SIG-M5 (cell line): Measurements from ENCODE around the gene PTPRD.
"Not testable (repeated sequence)": the region's sequence is repeated elsewhere in the genome, so short reads cannot be mapped to it uniquely, and the experiment has no call there.

Source experiments
- DNase-seq: peaks from one replicate; lab custom pipeline; 2025; lab: John Stamatoyannopoulos, UW

The PTPRD gene

GRCh38 chr9:9963841-9964240 is 649.0 kb downstream of the PTPRD start:
- no peak for DNase-seq

DNA sequence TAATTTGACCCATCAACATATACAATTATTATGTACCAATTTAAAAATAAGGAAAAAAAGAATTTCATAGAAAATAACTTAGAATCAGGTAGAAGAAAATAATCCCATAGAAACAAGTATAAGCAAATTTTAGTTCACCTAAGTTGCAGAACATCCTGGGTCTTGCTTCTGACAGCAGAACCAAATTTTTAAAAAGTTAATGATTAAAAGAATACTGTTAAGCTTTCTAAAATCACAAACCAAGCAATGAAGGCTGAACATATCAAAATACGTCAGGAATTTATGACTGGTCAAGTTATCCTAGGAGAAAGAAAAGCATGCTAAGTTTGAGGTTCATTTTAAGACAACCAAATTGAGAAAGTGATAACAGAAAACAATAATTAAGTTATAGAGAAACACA is 650.9 kb downstream of the PTPRD start:
- DNase-seq, result no peak

GRCh38 chr9:9961487-9961886 is 651.3 kb downstream of the PTPRD start:
- DNase-seq, result no peak

DNA sequence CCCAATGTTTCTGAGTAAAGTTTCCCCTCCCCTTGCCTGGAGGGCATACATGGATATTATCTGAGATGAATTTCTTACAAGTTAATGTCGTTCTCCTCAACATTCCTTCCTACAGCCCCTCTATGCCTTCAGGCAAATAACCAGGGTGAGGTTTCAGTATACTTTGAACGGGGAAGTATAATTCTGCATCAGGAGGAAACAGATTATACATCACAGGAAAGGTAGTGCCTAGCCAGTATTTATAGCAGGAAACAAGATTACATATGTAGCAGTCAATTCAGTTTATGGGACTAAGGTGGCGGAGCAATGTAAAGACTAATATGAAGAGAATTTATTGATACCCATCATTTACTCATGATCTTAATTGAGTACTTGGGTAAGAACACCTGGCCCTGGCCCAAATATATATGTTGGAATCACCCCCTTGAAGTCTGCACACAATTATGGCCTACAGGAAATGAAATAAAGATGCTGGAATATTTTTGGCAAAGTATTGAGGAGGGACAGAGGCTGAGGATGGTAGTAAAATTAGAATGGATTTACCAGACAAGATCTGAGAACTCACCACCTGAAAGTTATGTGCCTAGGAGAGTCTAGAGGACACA is 661.1 kb downstream of the PTPRD start:
- DNase-seq, result no peak

- no peak for DNase-seq
Measured at GRCh38 chr9:9950813-9951212, 662.0 kb downstream of the PTPRD start.

GRCh38 chr9:9949978-9950377 is 662.8 kb downstream of the PTPRD start:
- no peak for DNase-seq

GRCh38 chr9:9949368-9949767 is 663.4 kb downstream of the PTPRD start:
- DNase-seq, result no peak

DNA sequence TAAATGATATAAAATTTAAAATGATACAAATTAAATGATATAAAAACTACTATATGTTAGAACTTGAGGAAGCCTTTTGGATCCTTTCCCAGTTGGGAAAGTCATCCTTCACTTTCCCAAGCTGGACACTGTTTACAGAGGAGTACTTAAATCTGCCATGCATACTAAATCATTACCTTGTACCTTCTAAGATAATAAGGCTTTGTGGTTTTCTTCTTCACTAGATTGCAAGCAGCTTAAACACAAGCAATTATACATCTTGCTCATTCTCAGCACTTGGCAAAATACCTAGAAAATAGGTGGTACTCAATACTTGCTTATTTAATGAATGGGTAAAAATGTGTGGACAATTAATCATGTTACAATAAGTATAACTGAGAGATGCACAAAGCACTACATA is 666.8 kb downstream of the PTPRD start:
- DNase-seq, result no peak

- DNase-seq, result no peak
Measured at GRCh38 chr9:9942764-9943424, 669.9 kb downstream of the PTPRD start.

GRCh38 chr9:9938432-9938831 is 674.4 kb downstream of the PTPRD start:
- no peak for DNase-seq

- DNase-seq, result not testable (repeated sequence)
Measured at GRCh38 chr9:9931464-9931863, 681.3 kb downstream of the PTPRD start.

DNA sequence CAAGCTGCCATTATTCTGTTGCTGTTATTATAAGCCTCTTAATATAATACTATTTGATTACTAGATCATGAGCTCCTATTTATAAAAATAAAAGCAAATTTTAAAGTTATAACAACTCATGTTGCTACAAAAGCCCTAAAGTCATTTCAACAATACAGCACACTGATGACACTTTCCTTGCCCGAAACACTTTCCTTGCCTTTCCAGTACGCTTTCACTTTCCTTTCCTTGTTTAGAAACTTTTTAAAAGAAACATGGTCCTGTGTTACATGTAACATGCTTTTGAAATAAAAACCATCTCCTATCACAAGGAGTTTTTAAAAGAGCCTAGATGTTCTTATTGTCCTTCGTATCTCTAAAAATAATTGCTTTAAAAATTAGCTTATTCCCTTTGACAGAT is 688.4 kb downstream of the PTPRD start:
- no peak for DNase-seq

GRCh38 chr9:9921805-9922204 is 691.0 kb downstream of the PTPRD start:
- DNase-seq, result no peak

DNA sequence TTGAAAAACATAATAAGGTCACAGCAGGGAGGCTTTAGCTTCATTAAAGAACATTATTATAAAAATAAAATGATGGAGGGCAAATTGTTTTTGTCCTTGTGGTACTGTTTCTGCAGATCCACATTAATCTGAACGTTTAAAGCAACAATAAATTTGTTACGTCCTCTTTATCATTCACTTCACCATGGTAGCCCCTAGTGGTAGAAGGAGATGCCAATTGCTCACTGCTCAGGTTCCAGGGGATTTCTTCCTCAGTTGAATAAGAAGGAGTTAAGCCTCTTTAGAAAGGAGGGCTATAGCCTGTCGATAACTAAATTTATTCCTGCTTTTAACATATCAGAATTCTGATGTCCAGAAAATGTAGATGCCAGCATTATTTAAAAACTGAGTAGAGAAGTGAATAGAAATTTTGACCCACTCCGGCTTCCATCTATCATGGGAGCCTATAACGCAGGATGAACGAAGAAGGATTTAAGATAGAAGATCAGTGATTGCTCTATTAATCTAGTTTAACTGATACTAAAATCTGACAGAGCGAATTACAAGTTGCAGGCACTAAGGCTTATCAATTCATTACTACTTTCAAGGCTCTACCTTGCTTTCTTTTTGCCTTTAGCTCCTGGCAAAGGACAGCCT is 692.3 kb downstream of the PTPRD start:
- DNase-seq, result no peak

- no peak for DNase-seq
Measured at GRCh38 chr9:9919174-9919775, 693.5 kb downstream of the PTPRD start.

DNA sequence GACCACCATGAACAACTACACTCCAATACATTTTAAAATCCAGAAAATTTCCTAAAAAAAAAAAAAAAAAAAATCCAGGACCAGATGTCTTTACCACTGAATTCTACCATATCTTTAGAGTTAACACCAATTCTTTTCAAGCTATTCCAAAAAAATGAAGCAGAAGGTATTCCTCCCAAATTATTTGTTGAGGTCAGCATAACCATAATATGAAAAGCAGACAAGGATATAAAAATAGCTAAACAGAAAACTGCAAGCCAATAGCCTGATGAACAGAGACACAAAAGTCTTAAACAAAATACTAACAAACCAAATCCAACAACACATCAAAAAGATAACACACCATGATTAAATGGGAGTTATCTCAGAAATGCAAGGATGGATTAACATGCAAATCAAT is 695.4 kb downstream of the PTPRD start:
- DNase-seq, result no peak

DNA sequence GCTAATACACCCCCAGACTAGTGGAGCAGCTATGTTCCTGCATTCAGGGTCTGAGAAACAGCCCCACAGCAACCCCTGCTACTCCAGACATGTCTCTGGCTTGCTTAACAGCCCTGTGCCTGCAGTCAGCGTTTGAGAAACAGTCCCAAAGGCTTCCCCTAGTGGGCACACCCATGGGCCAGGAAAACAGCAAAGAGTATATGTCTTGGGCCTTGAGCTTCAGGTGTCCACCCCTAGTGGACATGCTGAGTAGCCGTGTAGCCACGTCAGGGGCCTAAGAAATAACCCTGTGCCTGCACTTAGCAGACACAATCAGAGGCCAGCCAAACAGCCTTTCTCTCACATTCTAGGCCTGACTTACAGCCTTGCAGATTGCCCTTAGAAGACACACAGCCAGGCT is 698.6 kb downstream of the PTPRD start:
- DNase-seq, result no peak

DNA sequence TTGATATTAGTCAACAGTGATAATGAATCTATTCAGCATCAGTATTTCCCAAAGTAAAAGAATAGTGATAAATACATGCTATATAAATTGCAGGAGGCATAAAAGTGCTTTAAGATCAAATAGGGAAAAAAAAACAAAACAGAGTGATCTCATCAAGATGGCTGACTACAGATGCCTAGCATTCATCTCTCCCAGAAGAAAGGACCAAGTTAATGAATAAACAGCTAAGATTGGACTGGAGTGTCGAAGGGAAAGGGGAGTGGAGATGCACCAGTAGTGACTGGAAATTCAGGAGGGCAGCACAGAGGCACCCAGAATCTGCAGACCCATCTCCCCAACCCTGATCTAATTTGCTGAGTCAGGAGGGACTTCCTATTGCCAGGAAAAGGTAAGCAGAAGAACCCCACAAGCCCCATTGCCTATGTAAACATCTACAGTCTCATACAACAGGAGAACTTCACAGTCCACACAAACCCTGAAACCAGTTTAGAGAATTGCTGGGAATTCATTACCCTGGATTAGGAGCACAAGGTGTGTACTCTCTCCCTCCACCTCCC is 699.4 kb downstream of the PTPRD start:
- no peak for DNase-seq

DNA sequence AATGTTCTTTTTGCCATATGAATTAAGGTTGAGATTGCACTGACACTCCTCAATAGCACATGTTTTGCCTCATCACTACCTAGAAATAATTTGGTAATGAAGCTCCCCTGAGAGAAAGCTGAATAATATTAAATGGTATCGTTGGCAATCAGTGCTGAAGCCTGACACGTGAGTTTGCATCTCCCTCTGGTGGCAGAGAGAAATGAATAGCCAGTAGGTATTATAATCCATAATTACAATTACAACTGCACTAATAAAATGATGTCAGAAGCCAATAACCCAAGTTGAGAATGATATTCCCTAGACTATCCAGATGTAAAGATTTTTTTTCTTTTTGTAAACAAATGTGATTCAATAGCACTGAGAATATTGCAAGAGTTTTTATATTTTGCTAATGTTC is 700.3 kb downstream of the PTPRD start:
- DNase-seq, result no peak

DNA sequence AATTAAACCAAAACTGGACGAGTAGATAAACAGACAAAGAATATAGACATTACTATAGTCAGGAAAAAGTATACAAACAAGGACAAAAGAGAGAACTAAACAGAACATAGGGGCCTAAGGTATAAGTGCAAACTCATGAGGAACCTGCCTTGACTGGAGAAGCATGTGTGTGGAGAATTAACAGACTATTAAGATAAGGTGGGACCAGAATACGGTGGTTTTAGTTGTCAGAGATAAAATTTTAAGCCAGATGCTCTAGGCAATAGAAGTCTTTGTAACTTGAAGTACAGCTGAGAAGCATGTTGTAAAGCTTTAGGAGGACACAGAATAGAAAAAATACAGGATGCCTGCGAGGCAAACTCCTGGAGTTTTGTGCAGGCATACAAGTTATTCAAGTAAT is 707.1 kb downstream of the PTPRD start:
- DNase-seq, result no peak

- no peak for DNase-seq
Measured at GRCh38 chr9:9904041-9904440, 708.8 kb downstream of the PTPRD start.

- DNase-seq, result no peak
Measured at GRCh38 chr9:9901624-9902023, 711.2 kb downstream of the PTPRD start.

- DNase-seq, result no peak
Measured at GRCh38 chr9:9893837-9894236, 719.0 kb downstream of the PTPRD start.
